ENCODE data around the gene PRMT7. TPM values are rescaled to one million over a fixed set of nuclear protein-coding genes. Genes with fewer than 3 reads are reported as not detected.

Gene PRMT7
- total RNA-seq, 1 experiment from 2014 or later: 46.4 TPM

- ChIA-PET POLR2A (ENCODE audit: unreplicated experiment) (no interaction called here), CTCF (no interaction called here)
- no peak for DNase-seq
- BruUV-seq (replicated peaks): no TSS peak
- TF ChIP-seq CTCF (conservative IDR thresholded peaks at IDR 0.05; ENCODE audit: low read depth, low read length): no peak
- TF ChIP-seq EZH2phosphoT487 (IDR thresholded peaks at IDR 0.05; ENCODE audit: borderline replicate concordance, low read length): no peak
- TF ChIP-seq EZH2 (IDR thresholded peaks at IDR 0.05; ENCODE audit: low read length, unreplicated experiment): no peak
- Histone ChIP-seq H3K27me3 (ENCODE audit: low read length) (no peaks in the 10 kb centered on the region), H3K36me3 (ENCODE audit: low read depth, low read length) (no peaks in the 10 kb centered on the region), H3K9me3 (ENCODE audit: low read length) (no peaks in the 10 kb centered on the region), H3K9me2 (replicated peaks; ENCODE audit: low read length) (no peaks in the 10 kb centered on the region), H3F3A (ENCODE audit: low read length, unreplicated experiment) (no peaks in the 10 kb centered on the region), H3K4me2 (ENCODE audit: low read length) (no peak overlapping the region), H2AFZ (ENCODE audit: low read length) (no peak overlapping the region), H3K9ac (ENCODE audit: low read length) (no peak overlapping the region), H3K4me3 (ENCODE audit: low read length) (no peak overlapping the region), H3K4me1 (ENCODE audit: insufficient read depth, low read length) (no peaks in the 10 kb centered on the region; the same call in 1 of the 2 replicates), H3K79me2 (ENCODE audit: low read length) (no peaks in the 10 kb centered on the region), H4K20me1 (ENCODE audit: low read length) (no peaks in the 10 kb centered on the region), H3K27ac (ENCODE audit: low read length) (no peak overlapping the region)
- no peak for ATAC-seq
- intact Hi-C loops (cut with micrococcal nuclease): no loop called here
Measured at GRCh38 chr16:68374246-68374805, 63.5 kb downstream of the PRMT7 start.

- no peaks in the 10 kb centered on the region for H3K79me2 ChIP-seq (ENCODE audit: low read length)
- H3K9ac ChIP-seq (ENCODE audit: low read length): no peak overlapping the region
- H3K27me3 ChIP-seq (ENCODE audit: low read length): no peaks in the 10 kb centered on the region
- H3K27ac ChIP-seq (ENCODE audit: low read length): no peak overlapping the region
- H3F3A ChIP-seq (ENCODE audit: low read length, unreplicated experiment): no peaks in the 10 kb centered on the region
- H3K4me3 ChIP-seq (ENCODE audit: low read length): no peak overlapping the region
- H3K36me3 ChIP-seq (ENCODE audit: low read depth, low read length): no peaks in the 10 kb centered on the region
- ATAC-seq (peak; percentile 38; the same call in 1 of the 2 replicates), DNase-seq (no peak)
- no peaks in the 10 kb centered on the region for H4K20me1 ChIP-seq (ENCODE audit: low read length)
- intact Hi-C loops (cut with micrococcal nuclease): no loop called here
- H3K4me2 ChIP-seq (ENCODE audit: low read length): no peak overlapping the region
- H3K9me2 ChIP-seq (replicated peaks; ENCODE audit: low read length): no peaks in the 10 kb centered on the region
- TF ChIP-seq CTCF (conservative IDR thresholded peaks at IDR 0.05; ENCODE audit: low read depth, low read length) (no peak), EZH2 (IDR thresholded peaks at IDR 0.05; ENCODE audit: low read length, unreplicated experiment) (no peak), EZH2phosphoT487 (IDR thresholded peaks at IDR 0.05; ENCODE audit: borderline replicate concordance, low read length) (no peak)
- ChIA-PET POLR2A (ENCODE audit: unreplicated experiment) (no interaction called here), CTCF (no interaction called here)
- no peaks in the 10 kb centered on the region for H3K9me3 ChIP-seq (ENCODE audit: low read length)
- no peak overlapping the region for H2AFZ ChIP-seq (ENCODE audit: low read length)
- no peaks in the 10 kb centered on the region; the same call in 1 of the 2 replicates for H3K4me1 ChIP-seq (ENCODE audit: insufficient read depth, low read length)
- BruUV-seq (replicated peaks): no TSS peak
Measured at GRCh38 chr16:68374961-68375660, 64.3 kb downstream of the PRMT7 start.
